Esophagus squamous epithelium (tissue), 4 donors: Measurements from ENCODE around the gene HTR3C.

Experiments used
- POLR2A ChIP-seq, 4 donors: fragments of 450-650 bp; IDR thresholded peaks; one replicate each; pipeline ENCODE4 v1.6.1; 2017; ENCODE audit warnings: antibody characterized with exemption in 4 of 4, mild to moderate bottlenecking in 4 of 4, moderate library complexity in 3 of 4
- TF ChIP-seq, protein P1 (sequence below), 6 experiments: fragments of 450-650 bp in 4 of 6; fragments of 200-600 bp in 2 of 6; sonication (generic) in 2 of 6; IDR thresholded peaks; one replicate each; pipeline ENCODE4 v1.5.1; 2016 to 2019; ENCODE audit warnings: antibody characterized with exemption in 6 of 6, mild to moderate bottlenecking in 4 of 6, moderate library complexity in 4 of 6

DNA sequence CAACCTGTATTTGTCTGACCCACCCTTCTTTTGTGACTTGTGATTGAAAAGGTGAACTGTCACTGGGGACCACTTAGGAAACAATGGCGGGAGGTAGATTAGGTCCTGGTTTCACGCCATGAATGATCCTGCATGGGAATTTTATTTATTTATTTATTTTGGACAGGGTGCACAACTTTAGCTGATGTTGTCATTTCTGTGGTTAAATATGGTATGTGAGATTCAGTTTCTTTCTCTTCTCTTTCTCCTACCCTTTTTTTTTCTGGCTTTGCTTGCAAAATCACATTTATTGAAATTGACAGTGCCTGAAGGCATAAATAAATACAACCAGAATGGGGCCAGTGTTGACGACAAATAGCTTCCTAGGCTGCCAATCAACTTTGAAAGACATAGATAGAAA is 26.0 kb downstream of the HTR3C start:
- TF ChIP-seq, protein P1, sequence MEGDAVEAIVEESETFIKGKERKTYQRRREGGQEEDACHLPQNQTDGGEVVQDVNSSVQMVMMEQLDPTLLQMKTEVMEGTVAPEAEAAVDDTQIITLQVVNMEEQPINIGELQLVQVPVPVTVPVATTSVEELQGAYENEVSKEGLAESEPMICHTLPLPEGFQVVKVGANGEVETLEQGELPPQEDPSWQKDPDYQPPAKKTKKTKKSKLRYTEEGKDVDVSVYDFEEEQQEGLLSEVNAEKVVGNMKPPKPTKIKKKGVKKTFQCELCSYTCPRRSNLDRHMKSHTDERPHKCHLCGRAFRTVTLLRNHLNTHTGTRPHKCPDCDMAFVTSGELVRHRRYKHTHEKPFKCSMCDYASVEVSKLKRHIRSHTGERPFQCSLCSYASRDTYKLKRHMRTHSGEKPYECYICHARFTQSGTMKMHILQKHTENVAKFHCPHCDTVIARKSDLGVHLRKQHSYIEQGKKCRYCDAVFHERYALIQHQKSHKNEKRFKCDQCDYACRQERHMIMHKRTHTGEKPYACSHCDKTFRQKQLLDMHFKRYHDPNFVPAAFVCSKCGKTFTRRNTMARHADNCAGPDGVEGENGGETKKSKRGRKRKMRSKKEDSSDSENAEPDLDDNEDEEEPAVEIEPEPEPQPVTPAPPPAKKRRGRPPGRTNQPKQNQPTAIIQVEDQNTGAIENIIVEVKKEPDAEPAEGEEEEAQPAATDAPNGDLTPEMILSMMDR (IDR thresholded peaks at IDR 0.05), result no peak
- TF ChIP-seq POLR2A (IDR thresholded peaks at IDR 0.05), result no peak
